Measurements from ENCODE around the gene PRKAG2. TPM values are rescaled to one million over a fixed set of nuclear protein-coding genes. Genes with fewer than 3 reads are reported as not detected.

The PRKAG2 gene
- polyA plus RNA-seq, 1 of the 3 experiments (the other 2 are of a cell fraction), result 51.6 TPM

- Histone ChIP-seq H3K4me3 (ENCODE audit: low read depth in 2 of 2, low read length in 1 of 2) (no peak overlapping the region), H3K4me2 (no peak overlapping the region), H3K9ac (no peak overlapping the region), H3K79me2 (ENCODE audit: insufficient read depth) (no peaks in the 10 kb centered on the region), H3K9me2 (no peaks in the 10 kb centered on the region), H2AFZ (ENCODE audit: low read depth) (no peak overlapping the region), H3K4me1 (ENCODE audit: control insufficient read depth in 1 of 2, insufficient read depth in 2 of 2, low read depth in 1 of 2, low read length in 1 of 2) (peaks cover 0 to 2% of the 10 kb centered on the region in 2 experiments; a peak in 1 of 4 replicates), H3K36me3 (replicated peaks in 1 of 2; ENCODE audit: control insufficient read depth in 1 of 2, insufficient read depth in 2 of 2, low read length in 1 of 2) (no peaks in the 10 kb centered on the region), H4K20me1 (ENCODE audit: insufficient read depth) (no peaks in the 10 kb centered on the region), H3F3A (replicated peaks; ENCODE audit: insufficient read depth) (no peaks in the 10 kb centered on the region), H3K27me3 (ENCODE audit: insufficient read depth) (peaks cover 31% of the 10 kb centered on the region), H3K27ac (ENCODE audit: low read depth in 2 of 2, low read length in 1 of 2) (no peak overlapping the region), H3K9me3 (no peaks in the 10 kb centered on the region)
- 59% methylated on average over 26 of the region's 26 CpGs for WGBS (ENCODE audit: low lambda C conversion rate)
- no peak for DNase-seq
- TF ChIP-seq FOXM1 (IDR thresholded peaks at IDR 0.05; ENCODE audit: low read depth) (no peak), PBX3 (IDR thresholded peaks at IDR 0.05) (no peak), POLR2AphosphoS5 (IDR thresholded peaks at IDR 0.05; ENCODE audit: low read depth, low read length) (no peak), NRF1 (IDR thresholded peaks at IDR 0.05; ENCODE audit: low read depth, low read length) (no peak), FOSL2 (IDR thresholded peaks at IDR 0.05; ENCODE audit: borderline replicate concordance, low read depth) (no peak), TCF12 (IDR thresholded peaks at IDR 0.05) (no peak), SIN3A (IDR thresholded peaks at IDR 0.05; ENCODE audit: borderline replicate concordance, low read depth, low read length) (no peak), CHD2 (IDR thresholded peaks at IDR 0.05; ENCODE audit: low read length, partially characterized antibody) (no peak), MAX (IDR thresholded peaks at IDR 0.05; ENCODE audit: low read depth) (no peak)
- POLR2A ChIA-PET, result interaction anchor here (0.6 kb wide), 1 partner anchor 12 kb away, joined by 3 read pairs; no protein-coding TSS in a partner anchor
- CTCF ChIA-PET, result no interaction called here
These were observed 27.7 kb downstream of the PRKAG2 start for GRCh38 chr7:151849008-151849878.

- H3F3A ChIP-seq (replicated peaks; ENCODE audit: insufficient read depth), result no peaks in the 10 kb centered on the region
- no peaks in the 10 kb centered on the region for H3K36me3 ChIP-seq (replicated peaks in 1 of 2; ENCODE audit: control insufficient read depth in 1 of 2, insufficient read depth in 2 of 2, low read length in 1 of 2)
- no peak overlapping the region for H3K9ac ChIP-seq
- POLR2A ChIA-PET, result no interaction called here
- H3K4me1 ChIP-seq (ENCODE audit: control insufficient read depth in 1 of 2, insufficient read depth in 2 of 2, low read depth in 1 of 2, low read length in 1 of 2), result no peaks in the 10 kb centered on the region
- H3K79me2 ChIP-seq (ENCODE audit: insufficient read depth), result no peaks in the 10 kb centered on the region
- no peaks in the 10 kb centered on the region for H3K9me2 ChIP-seq
- CTCF ChIA-PET, result interaction anchor here (0.6 to 3.9 kb wide), 4 partner anchors 9 to 295 kb away, joined by 3 to 17 read pairs (median 3); no protein-coding TSS in a partner anchor
- H3K9me3 ChIP-seq, result no peaks in the 10 kb centered on the region
- no peak overlapping the region for H2AFZ ChIP-seq (ENCODE audit: low read depth)
- WGBS (ENCODE audit: low lambda C conversion rate), result 86% methylated on average over 10 of the region's 10 CpGs
- H3K27ac ChIP-seq (ENCODE audit: low read depth in 2 of 2, low read length in 1 of 2), result no peak overlapping the region
- H4K20me1 ChIP-seq (ENCODE audit: insufficient read depth), result no peaks in the 10 kb centered on the region
- no peak for DNase-seq
- no peak overlapping the region for H3K4me3 ChIP-seq (ENCODE audit: low read depth in 2 of 2, low read length in 1 of 2)
- H3K27me3 ChIP-seq (ENCODE audit: insufficient read depth), result peaks cover 18% of the 10 kb centered on the region
- H3K4me2 ChIP-seq, result no peak overlapping the region
- TF ChIP-seq TAF1 (IDR thresholded peaks at IDR 0.05; ENCODE audit: borderline replicate concordance, low read depth, low read length) (no peak), GATA2 (CRISPR knock-in tag; IDR thresholded peaks at IDR 0.05) (no peak), TCF12 (IDR thresholded peaks at IDR 0.05) (no peak), USF2 (IDR thresholded peaks at IDR 0.05; ENCODE audit: borderline replicate concordance, low read depth, low read length) (no peak), ZBTB33 (IDR thresholded peaks at IDR 0.05; ENCODE audit: borderline replicate concordance, low read depth) (no peak), ELF1 (IDR thresholded peaks at IDR 0.05) (no peak), MAX (IDR thresholded peaks at IDR 0.05; ENCODE audit: low read depth) (no peak), EP300 (IDR thresholded peaks at IDR 0.05; ENCODE audit: borderline replicate concordance in 1 of 2, low read depth in 1 of 2, low read length in 1 of 2) (no peak), RAD21 (IDR thresholded peaks at IDR 0.05; ENCODE audit: low read length) (no peak), RXRA (IDR thresholded peaks at IDR 0.05; ENCODE audit: borderline replicate concordance, low read depth) (no peak), CHD2 (IDR thresholded peaks at IDR 0.05; ENCODE audit: low read length, partially characterized antibody) (no peak), MEF2A (IDR thresholded peaks at IDR 0.05; ENCODE audit: borderline replicate concordance, low read depth) (no peak), GABPA (IDR thresholded peaks at IDR 0.05; ENCODE audit: low read depth) (no peak), POLR2AphosphoS5 (IDR thresholded peaks at IDR 0.05; ENCODE audit: low read depth, low read length) (no peak), SMC3 (IDR thresholded peaks at IDR 0.05; ENCODE audit: low read depth, low read length) (no peak), IRF3 (IDR thresholded peaks at IDR 0.05; ENCODE audit: low read depth, low read length) (no peak), JUND (IDR thresholded peaks at IDR 0.05) (no peak)
These were observed 29.2 kb downstream of the PRKAG2 start for GRCh38 chr7:151847681-151848081.
